OCI-LY7 (cell line): Measurements from ENCODE around the gene ALDH1A2. TPM values are rescaled to one million over a fixed set of nuclear protein-coding genes. Genes with fewer than 3 reads are reported as not detected.

Experiments
- BruUV-seq: library from RNA; stranded (reverse); fragments of 400-500 nt; replicated peaks from 2 replicates; lab custom pipeline; 2021; lab: Mats Ljungman, UMichigan
- CTCF ChIA-PET: fragments of 300-600 bp; sonication (Branson Sonifier 250); formaldehyde crosslinking; loops from one replicate; lab custom pipeline; 2022; ENCODE audit warnings: antibody characterized with exemption; ENCODE audit not compliant: unreplicated experiment; lab: Charles Lee
- POLR2A ChIA-PET: fragments of 300-600 bp; sonication (Branson Sonifier 250); formaldehyde crosslinking; loops from one replicate; lab custom pipeline; 2022; ENCODE audit warnings: antibody characterized with exemption; lab: Charles Lee
- DNase-seq: peaks from one replicate; pipeline ENCODE4 v3.0.0-alpha.2; 2015; ENCODE audit warnings: low spot score
- H2AFZ ChIP-seq: fragments of 200-600 bp; sonication (generic), shearing (Covaris generic); 2 replicates; pipeline ENCODE4 v1.6.1; 2014; ENCODE audit warnings: mild to moderate bottlenecking, antibody characterized with exemption, low read length, moderate library complexity
- H3K27ac ChIP-seq: fragments of 200-600 bp; sonication (generic); 2 replicates; pipeline ENCODE4 v1.5.1; 2014; ENCODE audit warnings: mixed run types, low read depth, mild to moderate bottlenecking, moderate library complexity, low read length, inconsistent platforms; ENCODE audit not compliant: poor library complexity, severe bottlenecking
- H3K36me3 ChIP-seq: fragments of 200-600 bp; sonication (generic); 2 replicates; pipeline ENCODE4 v1.6.1; 2014; ENCODE audit warnings: mild to moderate bottlenecking, antibody characterized with exemption, low read length, moderate library complexity, mixed read lengths; ENCODE audit not compliant: insufficient read depth
- H3K4me1 ChIP-seq: fragments of 200-600 bp; sonication (generic); 2 replicates; pipeline ENCODE4 v1.5.1; 2014; ENCODE audit warnings: mild to moderate bottlenecking, low read length; ENCODE audit not compliant: insufficient read depth, poor library complexity, severe bottlenecking
- H3K4me2 ChIP-seq: fragments of 200-600 bp; sonication (generic); 2 replicates; pipeline ENCODE4 v1.6.1; 2014; ENCODE audit warnings: mild to moderate bottlenecking, low read length
- H3K4me3 ChIP-seq: fragments of 200-600 bp; sonication (generic); 2 replicates; pipeline ENCODE4 v1.5.1; 2014; ENCODE audit warnings: mild to moderate bottlenecking, low read depth, low read length; ENCODE audit not compliant: poor library complexity, severe bottlenecking
- H3K79me2 ChIP-seq: fragments of 200-600 bp; sonication (generic); 2 replicates; pipeline ENCODE4 v1.6.1; 2016; ENCODE audit warnings: low read depth, mild to moderate bottlenecking, low read length, moderate library complexity, mixed read lengths; ENCODE audit not compliant: insufficient read depth
- H3K9me2 ChIP-seq: fragments of 200-600 bp; sonication (generic); 2 replicates; pipeline ENCODE4 v1.6.1; 2016; ENCODE audit warnings: mild to moderate bottlenecking, low read length, mixed read lengths; ENCODE audit not compliant: insufficient read depth
- H3K9me3 ChIP-seq: fragments of 200-600 bp; sonication (generic); 2 replicates; pipeline ENCODE4 v1.6.1; 2014; ENCODE audit warnings: mild to moderate bottlenecking, mixed run types, low read length, mixed read lengths
- H4K20me1 ChIP-seq: fragments of 200-600 bp; sonication (generic); 2 replicates; pipeline ENCODE4 v1.6.1; 2014; ENCODE audit warnings: mild to moderate bottlenecking, antibody characterized with exemption, low read length, moderate library complexity, mixed read lengths; ENCODE audit not compliant: insufficient read depth
- CTCF ChIP-seq: fragments of 200-600 bp; sonication (generic); conservative IDR thresholded peaks from 2 replicates; pipeline ENCODE4 v1.5.1; 2014; ENCODE audit warnings: mild to moderate bottlenecking, antibody characterized with exemption, low read length, moderate library complexity, mixed read lengths
- EZH2phosphoT487 ChIP-seq: fragments of 200-600 bp; sonication (generic); IDR thresholded peaks from 2 replicates; pipeline ENCODE4 v1.6.1; 2018; ENCODE audit warnings: low read depth, borderline replicate concordance, mild to moderate bottlenecking, mixed run types, antibody characterized with exemption, low read length, moderate library complexity, mixed read lengths
- intact Hi-C: fragments of 100-400 bp; cut with micrococcal nuclease; formaldehyde crosslinking; loops from one replicate; pipeline ENCODE4 v1.10.0; 2022; ENCODE audit not compliant: unreplicated experiment
- total RNA-seq, 2 experiments: library from RNA; depleted of rRNA in 1 of 2; stranded (reverse); fragments of >200 nt in 1 of 2; shearing (Covaris generic) in 1 of 2; gene quantifications; 2 replicates each; pipeline ENCODE4 v1.2.3, GENCODE V29; 2014 to 2022

Gene ALDH1A2
- total RNA-seq, 2 experiments from 2014 or later = not detected

- Histone ChIP-seq H3K79me2 (no peaks in the 10 kb centered on the region), H2AFZ (no peak overlapping the region), H4K20me1 (no peaks in the 10 kb centered on the region), H3K27ac (no peak overlapping the region), H3K36me3 (no peaks in the 10 kb centered on the region), H3K4me2 (no peak overlapping the region), H3K9me2 (no peaks in the 10 kb centered on the region), H3K4me3 (no peak overlapping the region), H3K4me1 (no peaks in the 10 kb centered on the region), H3K9me3 (no peaks in the 10 kb centered on the region)
- TF ChIP-seq EZH2phosphoT487 = no peak
- TF ChIP-seq CTCF = no peak
- POLR2A ChIA-PET = interaction anchor here (0.6 kb wide), 1 partner anchor 16 kb away, joined by 3 read pairs; no protein-coding TSS in a partner anchor
- no peak for DNase-seq
- intact Hi-C loops = no loop called here
- CTCF ChIA-PET = no interaction called here
- BruUV-seq = no TSS peak
Measured at GRCh38 chr15:57941816-57942215, 123.7 kb downstream of the ALDH1A2 start.

GRCh38 chr15:57932348-57932747 lies 133.2 kb downstream of the ALDH1A2 start:
- no TSS peak for BruUV-seq
- Histone ChIP-seq H3K9me3 (no peaks in the 10 kb centered on the region), H3K9me2 (no peaks in the 10 kb centered on the region), H3K4me2 (peak overlapping the region; percentile 41), H3K27ac (no peak overlapping the region), H3K4me1 (peaks cover 10% of the 10 kb centered on the region), H2AFZ (peak overlapping the region; percentile 14; the same call in 1 of the 2 replicates), H3K4me3 (no peak overlapping the region), H3K79me2 (no peaks in the 10 kb centered on the region), H4K20me1 (no peaks in the 10 kb centered on the region), H3K36me3 (no peaks in the 10 kb centered on the region)
- ChIA-PET POLR2A (no interaction called here), CTCF (no interaction called here)
- intact Hi-C loops = no loop called here
- no peak for TF ChIP-seq EZH2phosphoT487
- TF ChIP-seq CTCF = no peak
- DNase-seq = peak; percentile 1

GRCh38 chr15:57931570-57931969 lies 133.9 kb downstream of the ALDH1A2 start:
- no peak overlapping the region for H3K4me3 ChIP-seq
- ChIA-PET POLR2A (no interaction called here), CTCF (no interaction called here)
- TF ChIP-seq CTCF = no peak
- H3K36me3 ChIP-seq = no peaks in the 10 kb centered on the region
- no peak overlapping the region for H3K27ac ChIP-seq
- no TSS peak for BruUV-seq
- H3K4me2 ChIP-seq = no peak overlapping the region
- no peak overlapping the region for H2AFZ ChIP-seq
- peaks cover 10% of the 10 kb centered on the region for H3K4me1 ChIP-seq
- DNase-seq = no peak
- H3K79me2 ChIP-seq = no peaks in the 10 kb centered on the region
- no peaks in the 10 kb centered on the region for H3K9me2 ChIP-seq
- intact Hi-C loops = no loop called here
- no peaks in the 10 kb centered on the region for H3K9me3 ChIP-seq
- H4K20me1 ChIP-seq = no peaks in the 10 kb centered on the region
